AG09309 (cell line): Measurements from ENCODE around the gene EPAS1.

Source experiments
- DNase-seq: peaks from one replicate; pipeline ENCODE4 v3.0.0-alpha.2; 2010; ENCODE audit warnings: low read depth
- H3K4me3 ChIP-seq: 2 replicates; pipeline ENCODE4 v1.5.1; 2011; ENCODE audit warnings: mild to moderate bottlenecking, low read depth, low read length, moderate library complexity; ENCODE audit not compliant: control insufficient read depth
- TF ChIP-seq, protein P1 (sequence below): IDR thresholded peaks from 2 replicates; pipeline ENCODE4 v1.5.1; 2011; ENCODE audit warnings: mild to moderate bottlenecking, low read depth, low read length, inconsistent platforms; ENCODE audit not compliant: insufficient read depth, control insufficient read depth; ENCODE audit errors: missing control alignments

The EPAS1 gene

DNA sequence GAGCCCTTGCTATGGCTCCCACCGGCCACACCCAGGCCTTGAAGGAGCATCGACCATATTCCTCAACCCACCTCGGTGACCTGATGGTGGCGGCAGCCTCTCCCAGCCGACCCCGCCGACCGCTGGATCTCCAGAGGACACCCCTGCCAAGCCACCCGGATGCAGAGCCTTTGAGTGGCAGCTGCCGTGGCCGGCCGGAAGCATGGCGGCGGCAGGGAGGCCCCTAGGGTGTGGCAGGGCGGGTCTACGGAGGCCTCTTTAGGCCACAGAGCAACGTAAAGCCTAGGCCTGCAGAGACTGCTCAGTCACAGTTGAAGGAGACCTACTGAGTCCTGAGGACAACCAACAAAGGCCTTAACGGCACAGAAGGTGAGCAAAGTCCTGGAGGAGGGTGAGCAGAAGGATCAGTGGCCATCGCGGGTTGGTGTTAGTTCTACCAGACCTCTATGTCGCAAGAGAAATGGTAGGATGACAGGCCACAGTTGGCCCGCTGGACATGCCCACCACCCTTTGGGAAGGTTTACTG lies 131.8 kb downstream of the EPAS1 start:
- DNase-seq = no peak
- TF ChIP-seq, protein P1, sequence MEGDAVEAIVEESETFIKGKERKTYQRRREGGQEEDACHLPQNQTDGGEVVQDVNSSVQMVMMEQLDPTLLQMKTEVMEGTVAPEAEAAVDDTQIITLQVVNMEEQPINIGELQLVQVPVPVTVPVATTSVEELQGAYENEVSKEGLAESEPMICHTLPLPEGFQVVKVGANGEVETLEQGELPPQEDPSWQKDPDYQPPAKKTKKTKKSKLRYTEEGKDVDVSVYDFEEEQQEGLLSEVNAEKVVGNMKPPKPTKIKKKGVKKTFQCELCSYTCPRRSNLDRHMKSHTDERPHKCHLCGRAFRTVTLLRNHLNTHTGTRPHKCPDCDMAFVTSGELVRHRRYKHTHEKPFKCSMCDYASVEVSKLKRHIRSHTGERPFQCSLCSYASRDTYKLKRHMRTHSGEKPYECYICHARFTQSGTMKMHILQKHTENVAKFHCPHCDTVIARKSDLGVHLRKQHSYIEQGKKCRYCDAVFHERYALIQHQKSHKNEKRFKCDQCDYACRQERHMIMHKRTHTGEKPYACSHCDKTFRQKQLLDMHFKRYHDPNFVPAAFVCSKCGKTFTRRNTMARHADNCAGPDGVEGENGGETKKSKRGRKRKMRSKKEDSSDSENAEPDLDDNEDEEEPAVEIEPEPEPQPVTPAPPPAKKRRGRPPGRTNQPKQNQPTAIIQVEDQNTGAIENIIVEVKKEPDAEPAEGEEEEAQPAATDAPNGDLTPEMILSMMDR = no peak
- no peak overlapping the region for H3K4me3 ChIP-seq

DNA sequence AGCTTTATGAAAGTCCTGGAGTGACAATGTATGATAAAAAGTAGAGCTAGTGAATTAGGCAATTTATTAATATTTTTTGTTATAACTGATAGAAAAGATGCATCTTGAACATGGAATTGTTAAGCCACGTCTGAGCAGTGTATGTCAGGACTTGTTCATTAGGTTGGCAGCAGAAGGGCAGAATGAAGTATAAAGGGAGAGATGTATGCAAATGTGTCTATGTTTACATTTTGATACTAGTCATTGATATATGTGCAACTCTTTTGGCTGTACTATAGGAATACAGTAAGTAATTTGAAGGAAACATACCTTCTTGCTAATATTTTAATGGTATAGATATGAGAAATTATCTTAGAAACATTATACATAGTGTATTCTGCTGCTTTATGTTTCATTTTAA lies 133.2 kb downstream of the EPAS1 start:
- DNase-seq = no peak
- H3K4me3 ChIP-seq = no peak overlapping the region
- TF ChIP-seq, protein P1 = no peak

DNA sequence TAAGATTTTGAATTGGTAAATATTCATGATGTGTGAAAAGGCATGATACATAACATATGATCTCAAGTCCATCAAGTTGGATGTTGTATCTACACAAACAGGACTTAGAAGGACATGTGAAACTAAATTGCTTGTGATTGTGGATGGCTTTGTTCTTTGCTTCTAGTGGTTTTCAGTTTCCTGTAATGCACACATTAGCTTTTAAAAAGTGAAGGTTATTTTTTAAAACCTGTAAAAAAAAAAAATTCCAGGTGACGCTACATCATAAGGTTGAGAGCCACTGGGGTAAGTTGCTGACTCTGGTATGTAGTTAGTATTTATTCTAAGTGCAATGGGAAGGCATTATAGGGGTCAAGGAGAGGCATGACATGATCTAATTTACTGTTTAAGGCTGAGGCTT lies 133.8 kb downstream of the EPAS1 start:
- H3K4me3 ChIP-seq = no peak overlapping the region
- TF ChIP-seq, protein P1 = no peak
- DNase-seq = no peak

DNA sequence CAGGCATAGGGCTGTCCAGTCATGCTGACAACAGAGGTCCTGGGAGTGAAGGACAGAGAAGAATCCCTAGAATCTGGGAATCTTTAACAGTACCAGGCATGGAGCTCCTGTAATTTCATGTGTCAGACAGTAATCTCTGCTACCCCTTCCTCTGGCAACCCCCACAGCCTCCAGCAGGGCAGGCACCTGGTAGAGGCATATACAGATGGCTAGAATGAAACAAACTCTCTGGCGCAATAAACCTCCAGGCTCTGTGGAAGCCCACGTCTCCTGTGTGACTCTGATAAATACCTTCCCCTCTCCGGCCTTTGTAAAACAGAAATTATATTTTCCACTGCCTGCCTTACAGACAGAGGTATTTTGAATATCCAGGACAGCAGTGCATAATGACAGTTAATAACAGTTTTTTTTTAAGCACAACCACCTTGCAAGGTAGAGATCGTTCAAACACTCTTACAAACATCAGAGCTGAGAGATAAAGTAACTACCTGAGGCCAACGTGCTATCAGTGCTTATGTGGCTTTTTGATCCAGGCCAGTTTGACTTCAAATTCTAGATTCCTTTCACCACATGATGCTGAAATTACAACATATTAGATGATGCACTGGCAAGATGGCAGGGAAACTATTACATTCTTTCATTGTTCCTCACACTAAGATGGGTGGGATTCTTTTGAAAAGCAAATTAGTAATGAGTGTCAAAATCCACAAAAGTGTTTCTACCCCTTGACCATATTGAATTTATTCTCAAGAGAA lies 134.5 kb downstream of the EPAS1 start:
- no peak overlapping the region for H3K4me3 ChIP-seq
- TF ChIP-seq, protein P1 = no peak
- peak; percentile 33 for DNase-seq

DNA sequence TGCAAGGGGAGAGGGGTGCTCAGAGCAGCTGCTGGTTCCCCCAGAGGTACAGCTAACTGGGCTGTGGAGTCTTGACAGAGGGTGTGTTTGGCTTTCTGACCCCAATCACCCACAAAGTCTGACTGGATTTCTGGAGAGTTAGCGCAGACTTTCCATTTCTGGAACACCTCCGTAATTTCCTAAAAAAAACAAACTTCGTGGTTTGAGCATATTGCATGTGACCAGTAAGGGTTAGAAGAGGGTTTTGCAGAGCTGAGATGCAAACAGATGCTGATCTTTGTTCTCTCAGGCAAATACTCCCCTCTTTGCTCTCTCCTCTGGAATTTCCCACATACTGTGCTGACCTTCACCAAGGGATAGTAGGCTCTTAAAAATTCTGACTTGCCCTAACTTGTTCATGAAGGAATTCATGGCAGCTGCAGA lies 137.7 kb downstream of the EPAS1 start:
- DNase-seq = peak; percentile 40
- H3K4me3 ChIP-seq = no peak overlapping the region
- TF ChIP-seq, protein P1 = no peak

DNA sequence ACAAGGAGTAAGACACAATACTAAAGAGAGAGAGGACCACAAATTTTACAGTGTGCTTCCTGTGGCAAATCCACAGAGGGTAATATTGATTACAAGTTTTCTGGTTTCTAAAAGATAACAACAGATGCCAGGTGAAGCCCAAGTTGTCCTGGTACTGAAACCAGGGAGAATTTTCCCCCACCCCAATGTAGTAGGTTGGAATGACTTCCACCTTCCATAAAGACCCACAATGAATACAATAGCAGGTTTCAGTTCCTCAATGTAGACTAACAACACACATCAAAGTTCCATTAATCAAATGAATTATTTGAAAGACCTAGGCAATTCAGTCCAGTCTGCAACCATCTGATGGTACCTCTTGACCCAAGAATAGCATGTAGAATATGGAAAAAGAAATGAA lies 138.1 kb downstream of the EPAS1 start:
- no peak for DNase-seq
- H3K4me3 ChIP-seq = no peak overlapping the region
- TF ChIP-seq, protein P1 = no peak
